Measurements from ENCODE around the gene OR2AK2.

OR2AK2 gene, protein sequence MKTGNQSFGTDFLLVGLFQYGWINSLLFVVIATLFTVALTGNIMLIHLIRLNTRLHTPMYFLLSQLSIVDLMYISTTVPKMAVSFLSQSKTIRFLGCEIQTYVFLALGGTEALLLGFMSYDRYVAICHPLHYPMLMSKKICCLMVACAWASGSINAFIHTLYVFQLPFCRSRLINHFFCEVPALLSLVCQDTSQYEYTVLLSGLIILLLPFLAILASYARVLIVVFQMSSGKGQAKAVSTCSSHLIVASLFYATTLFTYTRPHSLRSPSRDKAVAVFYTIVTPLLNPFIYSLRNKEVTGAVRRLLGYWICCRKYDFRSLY

DNA sequence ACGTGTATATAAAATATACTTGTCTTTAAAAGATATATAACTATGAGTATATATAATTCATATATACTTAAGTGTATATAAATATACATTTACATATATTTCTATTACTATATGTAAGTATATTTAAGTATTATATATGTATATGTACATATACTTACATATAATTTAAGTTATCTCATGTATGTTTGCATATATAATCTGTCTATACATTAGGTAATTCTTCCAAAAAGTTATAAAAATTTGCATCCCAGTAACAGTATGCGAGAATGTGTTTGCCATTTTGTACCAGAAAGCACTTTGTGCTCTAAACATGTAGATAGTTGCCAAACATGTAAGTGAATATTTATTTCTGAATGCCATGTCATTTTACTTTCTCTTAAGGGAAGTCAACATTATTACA lies at the start of gene OR2AK2:
Gene OR2AK2 (plus strand): TSS at position 301 of the 400 bp plus-strand sequence. CDS start 144 bp downstream, outside the sequence.
- DNase-seq = no peak

DNA sequence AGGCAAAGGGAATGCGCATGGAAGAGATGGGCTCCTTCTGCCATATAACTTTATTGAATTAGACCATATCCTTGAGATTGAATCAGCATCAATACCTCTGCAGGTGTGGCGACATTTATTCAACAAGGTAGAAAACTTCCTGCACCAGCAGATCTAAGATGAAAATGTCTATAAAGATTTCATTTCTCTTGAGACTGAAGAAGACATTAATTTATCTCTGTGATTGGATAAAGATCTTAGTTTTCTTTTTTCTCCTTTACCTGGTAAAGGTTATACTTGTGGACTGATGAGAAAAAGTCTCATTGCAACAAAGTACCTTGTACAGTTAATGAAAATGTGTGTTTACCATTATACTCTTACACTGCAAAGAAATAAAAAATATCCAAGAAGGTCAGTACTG lies 45.1 kb upstream of the OR2AK2 start, which contains the start of gene OR2T8:
Gene OR2T8 (plus strand): TSS at position 301 of the 400 bp plus-strand sequence. CDS start 766 bp downstream, outside the sequence.
- DNase-seq = no peak

GRCh38 chr1:247923941-247924340 lies 41.1 kb upstream of the OR2AK2 start:
- no peak for DNase-seq

- DNase-seq = peak; percentile 4
Observed at GRCh38 chr1:247924868-247925267, 40.2 kb upstream of the OR2AK2 start, which contains the start of gene OR2AJ1. OR2AJ1 (plus strand) TSS chr1:247924889; CDS start chr1:247933769, 8,880 bp downstream.

GRCh38 chr1:247933989-247934388 lies 31.0 kb upstream of the OR2AK2 start:
- DNase-seq = no peak

GRCh38 chr1:247935781-247936180 lies 29.3 kb upstream of the OR2AK2 start:
- DNase-seq = no peak

GRCh38 chr1:247936415-247936814 lies 28.6 kb upstream of the OR2AK2 start:
- DNase-seq = no peak

DNA sequence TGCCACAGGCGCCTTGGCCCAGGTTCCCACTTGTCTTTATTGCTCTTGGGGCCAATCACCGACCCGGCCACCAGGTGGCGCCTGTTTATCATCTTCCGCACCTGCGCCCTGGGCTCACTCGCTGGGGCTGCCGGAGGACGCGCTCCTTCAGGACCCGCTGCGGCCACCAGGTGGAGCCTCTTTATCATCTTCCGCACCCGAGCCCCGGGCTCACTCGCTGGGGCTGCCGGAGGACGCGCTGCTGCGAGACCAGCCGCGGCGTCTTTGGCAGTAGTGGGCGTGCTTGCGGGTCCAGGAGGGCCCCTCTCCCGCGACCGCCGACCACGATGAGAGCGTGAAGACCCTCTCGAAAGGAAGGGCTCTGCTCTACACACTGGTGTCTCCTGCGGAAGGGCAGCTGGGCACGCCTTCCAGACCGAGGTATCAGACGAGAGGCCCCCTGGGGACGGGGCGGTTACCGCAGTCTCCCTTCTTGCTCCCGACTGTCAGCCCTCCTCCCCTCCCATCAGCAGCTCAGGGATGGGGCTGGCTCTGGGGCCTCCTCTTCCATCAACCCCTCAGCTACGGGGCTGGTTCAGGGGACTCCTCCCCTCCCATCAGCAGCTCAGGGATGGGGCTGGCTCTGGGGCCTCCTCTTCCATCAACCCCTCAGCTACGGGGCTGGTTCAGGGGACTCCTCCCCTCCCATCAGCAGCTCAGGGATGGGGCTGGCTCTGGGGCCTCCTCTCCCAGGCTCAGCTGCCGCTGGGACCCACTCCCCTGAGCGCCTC lies 27.9 kb upstream of the OR2AK2 start:
- peak; percentile 89 for DNase-seq

DNA sequence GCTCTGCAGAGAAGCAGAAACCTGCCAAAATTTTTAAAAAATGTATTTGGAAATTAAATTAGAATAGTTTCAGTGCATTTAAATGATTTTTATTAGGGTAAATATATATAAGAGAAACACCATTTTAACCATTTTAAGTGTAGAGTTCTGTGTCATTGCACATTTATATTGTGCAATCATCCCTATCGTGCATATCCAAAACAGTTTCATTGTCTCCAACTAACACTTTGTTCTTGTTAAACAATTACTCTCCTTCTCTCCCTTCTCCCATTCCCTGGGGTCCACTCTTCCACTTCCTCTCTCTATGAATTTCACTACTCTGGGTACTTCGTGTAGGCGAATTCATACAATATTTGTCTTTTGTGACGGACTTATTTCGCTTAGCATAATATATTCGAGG lies 22.4 kb upstream of the OR2AK2 start:
- no peak for DNase-seq

GRCh38 chr1:247948558-247948957 lies 16.5 kb upstream of the OR2AK2 start, which contains the start of gene OR2L8:
OR2L8 (plus strand) TSS chr1:247948858; CDS start chr1:247948858, 0 bp downstream.
- no peak for DNase-seq

- DNase-seq = no peak
Observed at GRCh38 chr1:247953408-247953807, 11.6 kb upstream of the OR2AK2 start.

DNA sequence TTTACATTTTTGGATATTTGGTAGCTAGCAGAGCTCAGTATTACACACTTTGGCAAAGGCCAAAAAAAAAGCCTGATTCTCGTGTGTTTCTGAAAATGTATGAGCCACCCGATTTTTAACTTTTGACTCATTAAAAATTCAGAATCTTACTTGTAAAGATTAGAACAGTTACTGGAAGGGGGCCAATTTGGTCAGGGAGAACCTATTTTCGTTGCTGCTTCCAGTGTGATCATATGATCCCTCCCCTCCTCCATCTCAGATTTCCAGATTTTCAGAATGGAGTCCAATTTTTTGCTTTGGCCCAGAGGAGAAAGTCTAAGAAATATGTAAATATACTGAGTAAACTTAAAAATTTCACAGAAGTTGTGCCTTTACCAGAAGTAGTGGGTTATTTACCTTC lies 3.2 kb upstream of the OR2AK2 start:
- DNase-seq = peak; percentile 1

GRCh38 chr1:247962911-247963588 lies 2.0 kb upstream of the OR2AK2 start:
- DNase-seq = no peak

GRCh38 chr1:247966532-247967204 lies 1.6 kb downstream of the OR2AK2 start:
- DNase-seq = no peak

GRCh38 chr1:247992986-247993385 lies 28.0 kb downstream of the OR2AK2 start:
- DNase-seq = no peak

GRCh38 chr1:247998811-247999210 lies 33.8 kb downstream of the OR2AK2 start:
- DNase-seq = no peak

GRCh38 chr1:248000169-248000568 lies 35.1 kb downstream of the OR2AK2 start:
- no peak for DNase-seq

- DNase-seq = no peak
Observed at GRCh38 chr1:248007778-248008177, 42.7 kb downstream of the OR2AK2 start.

DNA sequence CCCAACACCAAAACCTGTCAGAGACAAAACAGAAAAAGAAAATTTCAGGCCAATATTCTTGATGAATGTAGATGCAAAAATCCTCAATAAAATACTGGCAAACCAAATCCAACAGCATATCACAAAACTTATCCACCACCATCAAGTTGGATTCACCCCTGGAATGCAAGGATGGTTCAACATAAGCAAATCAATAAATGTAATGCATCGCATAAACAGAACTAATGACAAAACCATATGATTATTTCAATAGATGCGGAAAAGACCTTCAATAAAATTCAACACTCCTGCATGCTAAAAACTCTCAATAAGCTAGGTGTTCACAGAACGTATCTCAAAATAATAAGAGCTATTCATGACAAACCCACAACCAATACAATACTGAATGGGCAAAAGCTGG lies 44.6 kb downstream of the OR2AK2 start:
- DNase-seq = peak; percentile 2

DNA sequence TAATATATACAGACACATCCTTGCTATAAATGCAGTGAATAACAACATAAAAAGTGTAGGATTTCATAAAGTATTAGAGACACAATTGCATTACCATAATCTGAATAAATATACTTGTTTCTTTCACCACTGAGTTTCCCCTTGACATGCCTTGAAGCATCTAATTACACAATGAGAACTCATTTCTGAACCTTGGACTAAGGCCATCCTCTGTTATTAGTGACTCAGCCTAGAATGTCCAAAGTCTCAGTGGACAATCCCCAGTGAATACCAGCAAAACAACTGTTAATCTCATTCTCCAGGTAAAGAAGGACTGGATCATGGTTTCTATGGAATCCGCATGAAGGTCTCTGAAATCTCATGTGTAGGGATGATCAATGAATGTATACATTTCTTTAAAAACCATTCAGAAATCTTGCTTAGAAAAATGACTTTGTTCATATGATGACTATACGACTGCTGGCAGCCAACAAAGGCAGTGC lies 48.2 kb downstream of the OR2AK2 start, which contains the start of gene OR2L5:
Gene OR2L5 (plus strand): TSS at position 432 of the 482 bp plus-strand sequence. CDS start 8,288 bp downstream, outside the sequence.
- DNase-seq = no peak

DNA sequence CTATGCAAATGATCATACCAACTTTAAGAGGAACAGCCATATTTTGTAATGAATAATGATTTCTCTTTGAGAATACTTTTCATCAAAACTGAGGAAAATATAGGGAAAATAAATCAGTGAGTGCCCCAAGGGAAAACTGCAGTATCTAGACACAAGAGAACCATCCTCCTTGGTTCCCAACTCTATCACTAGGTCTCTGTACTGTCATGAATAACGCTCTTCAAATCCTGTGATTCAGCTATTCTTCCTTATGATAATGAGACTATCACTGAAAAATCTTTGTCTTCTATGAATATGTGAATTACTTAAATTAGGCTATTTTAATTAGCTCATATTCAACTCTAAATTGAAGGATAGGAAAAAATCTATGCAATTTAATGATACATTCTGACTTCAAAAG lies 50.8 kb downstream of the OR2AK2 start:
- no peak for DNase-seq

Data from eye (tissue), 1 donor.